ENCODE results near the gene DYNC1H1.

The DYNC1H1 gene

DNA sequence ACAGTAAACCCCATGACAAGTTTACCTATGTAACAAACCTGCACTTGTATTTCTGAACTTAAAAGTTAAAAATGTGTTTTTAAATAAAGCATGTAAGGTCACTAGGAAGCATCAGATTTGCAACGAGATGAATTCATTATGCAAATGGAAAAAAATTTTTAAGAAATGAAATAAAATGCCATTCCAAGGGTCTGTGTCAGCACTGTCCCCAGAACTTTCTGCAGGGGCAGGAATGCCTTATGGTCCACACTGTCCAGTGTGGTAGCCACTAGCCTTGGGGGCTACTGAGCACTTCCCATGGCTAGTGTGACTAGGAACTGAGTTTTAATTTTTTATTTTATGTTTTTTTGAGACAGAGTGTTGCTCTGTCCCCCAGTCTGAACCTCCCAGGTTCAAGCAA, 73.3 kb downstream of the DYNC1H1 start (continued):
- no peak for TF ChIP-seq ZNF514 (tag by site-specific recombination; IDR thresholded peaks at IDR 0.05)
- TF ChIP-seq ZNF350 (tag by site-specific recombination; IDR thresholded peaks at IDR 0.05), result no peak
- TF ChIP-seq, protein P1, sequence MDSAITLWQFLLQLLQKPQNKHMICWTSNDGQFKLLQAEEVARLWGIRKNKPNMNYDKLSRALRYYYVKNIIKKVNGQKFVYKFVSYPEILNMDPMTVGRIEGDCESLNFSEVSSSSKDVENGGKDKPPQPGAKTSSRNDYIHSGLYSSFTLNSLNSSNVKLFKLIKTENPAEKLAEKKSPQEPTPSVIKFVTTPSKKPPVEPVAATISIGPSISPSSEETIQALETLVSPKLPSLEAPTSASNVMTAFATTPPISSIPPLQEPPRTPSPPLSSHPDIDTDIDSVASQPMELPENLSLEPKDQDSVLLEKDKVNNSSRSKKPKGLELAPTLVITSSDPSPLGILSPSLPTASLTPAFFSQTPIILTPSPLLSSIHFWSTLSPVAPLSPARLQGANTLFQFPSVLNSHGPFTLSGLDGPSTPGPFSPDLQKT (IDR thresholded peaks at IDR 0.05; ENCODE audit: borderline replicate concordance, low read depth, low read length), result no peak

DNA sequence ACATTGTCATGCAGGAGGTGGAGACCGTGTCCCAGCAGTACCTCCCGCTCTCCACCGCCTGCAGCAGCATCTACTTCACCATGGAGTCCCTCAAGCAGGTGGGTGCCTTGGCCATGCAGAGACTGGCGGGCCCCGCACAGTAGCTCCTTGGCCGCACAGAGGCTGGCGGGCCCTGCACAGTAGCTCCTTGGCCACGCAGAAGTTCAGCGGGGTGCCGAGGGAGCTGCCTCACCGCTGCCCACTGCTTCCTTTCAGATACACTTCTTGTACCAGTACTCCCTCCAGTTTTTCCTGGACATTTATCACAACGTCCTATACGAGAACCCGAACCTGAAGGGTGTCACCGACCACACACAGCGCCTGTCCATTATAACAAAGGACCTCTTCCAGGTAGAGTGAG, 74.8 kb downstream of the DYNC1H1 start:
- Histone ChIP-seq H3K36me3 (ENCODE audit: control insufficient read depth in 2 of 2, insufficient read depth in 1 of 2, low read length in 2 of 2) (peaks cover 50 to 95% of the 10 kb centered on the region in 2 experiments), H3K4me3 (ENCODE audit: low read depth, low read length) (no peak overlapping the region), H3K4me1 (ENCODE audit: control insufficient read depth, insufficient read depth, low read length) (no peaks in the 10 kb centered on the region), H3K27ac (ENCODE audit: extremely low read depth, low read depth, low read length) (no peak overlapping the region), H3K9me3 (ENCODE audit: control insufficient read depth, insufficient read depth, low read depth, low read length) (no peaks in the 10 kb centered on the region)
- ChIA-PET POLR2A (no interaction called here), CTCF (interaction anchor here (0.6 kb wide), 1 partner anchor 279 kb away, joined by 3 read pairs; no protein-coding TSS in a partner anchor)
- TF ChIP-seq KLF9 (tag by site-specific recombination; IDR thresholded peaks at IDR 0.05; ENCODE audit: low read depth) (no peak), ZNF169 (tag by site-specific recombination; IDR thresholded peaks at IDR 0.05) (no peak), PRDM10 (tag by site-specific recombination; IDR thresholded peaks at IDR 0.05) (no peak), ZNF658 (tag by site-specific recombination; IDR thresholded peaks at IDR 0.05) (no peak), ZNF426 (tag by site-specific recombination; IDR thresholded peaks at IDR 0.05) (no peak), ZNF433 (tag by site-specific recombination; IDR thresholded peaks at IDR 0.05; ENCODE audit: low read depth) (no peak), ZNF248 (tag by site-specific recombination; IDR thresholded peaks at IDR 0.05) (no peak), KLF7 (tag by site-specific recombination; IDR thresholded peaks at IDR 0.05; ENCODE audit: borderline replicate concordance) (no peak), ZNF544 (tag by site-specific recombination; IDR thresholded peaks at IDR 0.05) (no peak), HIC1 (tag by site-specific recombination; IDR thresholded peaks at IDR 0.05) (no peak), ZNF624 (tag by site-specific recombination; IDR thresholded peaks at IDR 0.05) (no peak), ZNF302 (tag by site-specific recombination; IDR thresholded peaks at IDR 0.05; ENCODE audit: low read depth) (no peak), ZNF202 (tag by site-specific recombination; IDR thresholded peaks at IDR 0.05; ENCODE audit: borderline replicate concordance) (no peak), ZNF10 (tag by site-specific recombination; IDR thresholded peaks at IDR 0.05) (no peak), HOXD13 (CRISPR knock-in tag; IDR thresholded peaks at IDR 0.05; ENCODE audit: borderline replicate concordance) (no peak), CTCF (tag by site-specific recombination; IDR thresholded peaks at IDR 0.05) (no peak), KLF1 (tag by site-specific recombination; IDR thresholded peaks at IDR 0.05) (no peak), BCL11B (tag by site-specific recombination; IDR thresholded peaks at IDR 0.05; ENCODE audit: low read depth) (no peak)
- TF ChIP-seq, protein P2, sequence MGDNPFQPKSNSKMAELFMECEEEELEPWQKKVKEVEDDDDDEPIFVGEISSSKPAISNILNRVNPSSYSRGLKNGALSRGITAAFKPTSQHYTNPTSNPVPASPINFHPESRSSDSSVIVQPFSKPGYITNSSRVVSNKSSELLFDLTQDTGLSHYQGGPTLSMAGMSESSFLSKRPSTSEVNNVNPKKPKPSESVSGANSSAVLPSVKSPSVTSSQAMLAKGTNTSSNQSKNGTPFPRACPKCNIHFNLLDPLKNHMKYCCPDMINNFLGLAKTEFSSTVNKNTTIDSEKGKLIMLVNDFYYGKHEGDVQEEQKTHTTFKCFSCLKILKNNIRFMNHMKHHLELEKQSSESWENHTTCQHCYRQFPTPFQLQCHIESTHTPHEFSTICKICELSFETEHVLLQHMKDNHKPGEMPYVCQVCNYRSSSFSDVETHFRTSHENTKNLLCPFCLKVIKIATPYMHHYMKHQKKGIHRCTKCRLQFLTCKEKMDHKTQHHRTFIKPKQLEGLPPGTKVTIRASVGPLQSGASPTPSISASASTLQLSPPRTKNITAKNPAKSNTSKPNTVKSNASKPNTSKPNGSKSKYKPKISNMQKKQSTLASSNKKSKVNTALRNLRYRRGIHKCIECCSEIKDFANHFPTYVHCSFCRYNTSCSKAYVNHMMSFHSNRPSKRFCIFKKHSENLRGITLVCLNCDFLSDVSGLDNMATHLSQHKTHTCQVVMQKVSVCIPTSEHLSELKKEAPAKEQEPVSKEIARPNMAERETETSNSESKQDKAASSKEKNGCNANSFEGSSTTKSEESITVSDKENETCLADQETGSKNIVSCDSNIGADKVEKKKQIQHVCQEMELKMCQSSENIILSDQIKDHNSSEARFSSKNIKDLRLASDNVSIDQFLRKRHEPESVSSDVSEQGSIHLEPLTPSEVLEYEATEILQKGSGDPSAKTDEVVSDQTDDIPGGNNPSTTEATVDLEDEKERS (tag by site-specific recombination; IDR thresholded peaks at IDR 0.05), result no peak
- TF ChIP-seq, protein P3, sequence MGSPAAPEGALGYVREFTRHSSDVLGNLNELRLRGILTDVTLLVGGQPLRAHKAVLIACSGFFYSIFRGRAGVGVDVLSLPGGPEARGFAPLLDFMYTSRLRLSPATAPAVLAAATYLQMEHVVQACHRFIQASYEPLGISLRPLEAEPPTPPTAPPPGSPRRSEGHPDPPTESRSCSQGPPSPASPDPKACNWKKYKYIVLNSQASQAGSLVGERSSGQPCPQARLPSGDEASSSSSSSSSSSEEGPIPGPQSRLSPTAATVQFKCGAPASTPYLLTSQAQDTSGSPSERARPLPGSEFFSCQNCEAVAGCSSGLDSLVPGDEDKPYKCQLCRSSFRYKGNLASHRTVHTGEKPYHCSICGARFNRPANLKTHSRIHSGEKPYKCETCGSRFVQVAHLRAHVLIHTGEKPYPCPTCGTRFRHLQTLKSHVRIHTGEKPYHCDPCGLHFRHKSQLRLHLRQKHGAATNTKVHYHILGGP (tag by site-specific recombination; IDR thresholded peaks at IDR 0.05), result no peak
